Measurements from ENCODE around the gene OR6N2. TPM values are rescaled to one million over a fixed set of nuclear protein-coding genes. Genes with fewer than 3 reads are reported as not detected.

The OR6N2 gene
- total RNA-seq, 1 experiment from 2014 or later = not detected

GRCh38 chr1:158731707-158732106 lies 49.3 kb downstream of the OR6N2 start:
- Histone ChIP-seq H3F3A (ENCODE audit: insufficient read depth, low read depth) (no peaks in the 10 kb centered on the region), H2AFZ (no peak overlapping the region), H3K9me2 (ENCODE audit: insufficient read depth) (no peaks in the 10 kb centered on the region), H3K9me3 (ENCODE audit: insufficient read depth, low read depth) (no peaks in the 10 kb centered on the region), H3K36me3 (ENCODE audit: low read depth) (no peaks in the 10 kb centered on the region), H3K4me3 (no peak overlapping the region), H3K27ac (no peak overlapping the region), H4K20me1 (ENCODE audit: insufficient read depth) (no peaks in the 10 kb centered on the region), H3K4me2 (no peak overlapping the region), H3K27me3 (ENCODE audit: insufficient read depth, low read depth) (no peaks in the 10 kb centered on the region), H3K4me1 (replicated peaks; ENCODE audit: insufficient read depth) (no peaks in the 10 kb centered on the region), H3K79me2 (ENCODE audit: low read depth) (no peaks in the 10 kb centered on the region)
- no peak for TF ChIP-seq EZH2 (IDR thresholded peaks at IDR 0.05; ENCODE audit: low read depth)
- no peak for TF ChIP-seq CTCF (conservative IDR thresholded peaks at IDR 0.05)
- ChIA-PET POLR2A (ENCODE audit: unreplicated experiment) (no interaction called here), CTCF (no interaction called here)
- BruUV-seq (replicated peaks) = no TSS peak
- DNase-seq = no peak
- intact Hi-C loops (cut with micrococcal nuclease; ENCODE audit: unreplicated experiment) = no loop called here

- POLR2A ChIA-PET (ENCODE audit: unreplicated experiment) = no interaction called here
- H3K36me3 ChIP-seq (ENCODE audit: low read depth) = no peaks in the 10 kb centered on the region
- no peak overlapping the region for H3K4me3 ChIP-seq
- no peaks in the 10 kb centered on the region for H3K9me2 ChIP-seq (ENCODE audit: insufficient read depth)
- BruUV-seq (replicated peaks) = no TSS peak
- no peak overlapping the region for H3K27ac ChIP-seq
- no peak overlapping the region for H2AFZ ChIP-seq
- CTCF ChIA-PET = no interaction called here
- intact Hi-C loops (cut with micrococcal nuclease; ENCODE audit: unreplicated experiment) = no loop called here
- no peak overlapping the region for H3K4me2 ChIP-seq
- no peaks in the 10 kb centered on the region for H3K9me3 ChIP-seq (ENCODE audit: insufficient read depth, low read depth)
- no peaks in the 10 kb centered on the region for H3K79me2 ChIP-seq (ENCODE audit: low read depth)
- DNase-seq = no peak
- no peaks in the 10 kb centered on the region for H3F3A ChIP-seq (ENCODE audit: insufficient read depth, low read depth)
- no peaks in the 10 kb centered on the region for H4K20me1 ChIP-seq (ENCODE audit: insufficient read depth)
- no peaks in the 10 kb centered on the region for H3K27me3 ChIP-seq (ENCODE audit: insufficient read depth, low read depth)
- no peak for TF ChIP-seq CTCF (conservative IDR thresholded peaks at IDR 0.05)
- TF ChIP-seq EZH2 (IDR thresholded peaks at IDR 0.05; ENCODE audit: low read depth) = no peak
- H3K4me1 ChIP-seq (replicated peaks; ENCODE audit: insufficient read depth) = no peaks in the 10 kb centered on the region
Measured at GRCh38 chr1:158730453-158730852, 50.6 kb downstream of the OR6N2 start.

- H3K4me1 ChIP-seq (replicated peaks; ENCODE audit: insufficient read depth) = no peaks in the 10 kb centered on the region
- no peak overlapping the region for H3K4me3 ChIP-seq
- intact Hi-C loops (cut with micrococcal nuclease; ENCODE audit: unreplicated experiment) = no loop called here
- POLR2A ChIA-PET (ENCODE audit: unreplicated experiment) = no interaction called here
- H3K27ac ChIP-seq = no peak overlapping the region
- no peak for DNase-seq
- BruUV-seq (replicated peaks) = no TSS peak
- TF ChIP-seq CTCF (conservative IDR thresholded peaks at IDR 0.05) (no peak), EZH2 (IDR thresholded peaks at IDR 0.05; ENCODE audit: low read depth) (no peak)
- no peak overlapping the region for H2AFZ ChIP-seq
- CTCF ChIA-PET = no interaction called here
- H3K9me2 ChIP-seq (ENCODE audit: insufficient read depth) = no peaks in the 10 kb centered on the region
- H3K79me2 ChIP-seq (ENCODE audit: low read depth) = no peaks in the 10 kb centered on the region
- H3K4me2 ChIP-seq = no peak overlapping the region
- H3F3A ChIP-seq (ENCODE audit: insufficient read depth, low read depth) = no peaks in the 10 kb centered on the region
- H3K27me3 ChIP-seq (ENCODE audit: insufficient read depth, low read depth) = no peaks in the 10 kb centered on the region
- H4K20me1 ChIP-seq (ENCODE audit: insufficient read depth) = no peaks in the 10 kb centered on the region
- no peaks in the 10 kb centered on the region for H3K36me3 ChIP-seq (ENCODE audit: low read depth)
- H3K9me3 ChIP-seq (ENCODE audit: insufficient read depth, low read depth) = no peaks in the 10 kb centered on the region
Measured at GRCh38 chr1:158728510-158729225, 52.3 kb downstream of the OR6N2 start.

Data from PC-9 (cell line).